ENCODE measurements around the gene PLXNA3.

Gene PLXNA3

DNA sequence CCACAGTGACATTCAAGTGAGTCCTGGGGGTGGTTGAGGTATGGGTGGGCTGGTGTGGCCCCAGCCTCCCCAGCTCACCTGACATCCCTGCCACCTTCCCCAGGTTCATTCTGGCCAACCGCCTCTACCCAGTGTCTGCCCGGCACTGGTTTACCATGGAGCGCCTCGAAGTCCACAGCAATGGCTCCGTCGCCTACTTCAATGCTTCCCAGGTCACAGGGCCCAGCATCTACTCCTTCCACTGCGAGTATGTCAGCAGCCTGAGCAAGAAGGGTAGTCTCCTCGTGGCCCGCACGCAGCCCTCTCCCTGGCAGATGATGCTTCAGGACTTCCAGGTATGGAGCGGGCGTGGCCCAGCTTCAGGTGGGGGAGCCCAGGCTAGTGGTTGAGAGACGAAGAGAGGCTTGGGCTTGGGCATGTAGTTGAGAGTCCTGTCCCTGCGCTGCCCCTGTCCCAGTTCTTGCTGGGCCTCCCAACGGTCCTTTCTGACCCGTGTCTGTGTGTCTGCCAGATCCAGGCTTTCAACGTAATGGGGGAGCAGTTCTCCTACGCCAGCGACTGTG, 22.8 kb upstream of the PLXNA3 start:
- DNase-seq (ENCODE audit: low spot score), result no peak

DNA sequence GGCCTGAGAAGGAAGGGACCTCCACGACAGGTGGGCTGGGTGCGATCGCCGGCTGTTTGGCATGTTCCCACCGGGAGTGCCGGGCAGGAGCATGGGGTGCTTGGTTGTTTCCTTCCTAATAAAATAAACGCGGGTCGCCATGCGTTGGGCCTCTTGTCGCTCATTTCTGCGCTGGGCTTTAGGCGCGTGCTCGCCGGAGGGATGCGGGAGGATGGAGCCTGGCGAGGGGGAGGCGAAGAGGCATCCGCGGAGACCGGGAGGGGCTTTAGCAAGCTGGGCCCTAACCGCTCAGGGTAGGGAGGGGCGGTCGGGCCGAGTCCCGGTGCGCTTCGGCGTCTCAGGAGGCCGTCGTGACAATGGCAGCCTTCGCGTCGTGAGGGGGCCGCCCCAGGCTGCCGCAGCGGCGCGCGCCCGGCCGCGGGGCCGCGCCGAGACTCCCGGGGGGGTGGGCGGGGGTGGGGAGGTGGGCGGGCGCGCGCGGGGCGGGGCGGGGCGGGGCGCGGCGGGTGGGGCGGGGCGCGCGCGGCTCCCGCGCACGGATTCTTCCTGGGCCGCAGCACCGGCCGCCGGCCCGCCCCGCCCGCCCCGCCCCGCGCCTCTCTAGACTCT, 21.6 kb upstream of the PLXNA3 start:
- DNase-seq (ENCODE audit: low spot score), result no peak

DNA sequence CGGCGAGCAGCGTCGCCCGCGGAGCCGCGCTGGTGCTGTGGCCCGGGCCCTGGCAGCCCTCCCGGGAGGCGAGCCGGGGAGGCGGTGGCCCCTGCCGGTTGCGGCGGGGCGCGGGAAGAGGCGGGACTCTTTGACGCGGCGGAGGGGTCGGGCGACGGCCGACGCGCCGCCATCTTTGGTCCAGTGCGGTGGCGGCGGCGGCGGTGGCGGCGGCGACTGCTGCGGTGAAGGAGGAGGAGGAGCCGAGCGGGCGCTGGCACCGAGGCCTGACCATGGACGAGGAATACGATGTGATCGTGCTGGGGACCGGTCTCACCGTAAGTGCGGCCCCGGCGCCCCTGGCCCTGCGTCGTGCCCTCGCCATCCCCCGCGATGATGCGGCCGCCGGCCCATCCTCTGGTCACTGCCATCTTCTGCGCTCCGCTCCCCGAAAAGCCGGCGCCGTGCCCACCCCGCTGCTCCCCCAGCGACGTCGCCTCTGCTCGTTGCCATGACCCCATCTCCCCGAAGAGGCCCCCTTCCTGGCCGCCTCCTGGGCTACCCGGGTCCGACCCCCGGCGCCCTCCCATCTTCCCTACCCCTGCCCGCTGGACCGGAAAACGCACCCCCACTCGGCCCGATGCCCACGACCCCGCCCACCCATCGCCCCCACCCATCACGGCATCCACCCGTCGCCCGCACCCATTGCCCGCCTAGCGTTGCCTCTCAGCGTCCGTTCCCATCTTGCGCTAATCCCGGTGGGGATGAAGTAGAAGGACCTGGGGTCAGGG, 20.9 kb upstream of the PLXNA3 start, which contains the start of gene GDI1:
Gene GDI1 (plus strand): TSS at position 172 of the 770 bp plus-strand sequence. CDS start 101 bp downstream, at position 273.
- no peak for DNase-seq (ENCODE audit: low spot score)

DNA sequence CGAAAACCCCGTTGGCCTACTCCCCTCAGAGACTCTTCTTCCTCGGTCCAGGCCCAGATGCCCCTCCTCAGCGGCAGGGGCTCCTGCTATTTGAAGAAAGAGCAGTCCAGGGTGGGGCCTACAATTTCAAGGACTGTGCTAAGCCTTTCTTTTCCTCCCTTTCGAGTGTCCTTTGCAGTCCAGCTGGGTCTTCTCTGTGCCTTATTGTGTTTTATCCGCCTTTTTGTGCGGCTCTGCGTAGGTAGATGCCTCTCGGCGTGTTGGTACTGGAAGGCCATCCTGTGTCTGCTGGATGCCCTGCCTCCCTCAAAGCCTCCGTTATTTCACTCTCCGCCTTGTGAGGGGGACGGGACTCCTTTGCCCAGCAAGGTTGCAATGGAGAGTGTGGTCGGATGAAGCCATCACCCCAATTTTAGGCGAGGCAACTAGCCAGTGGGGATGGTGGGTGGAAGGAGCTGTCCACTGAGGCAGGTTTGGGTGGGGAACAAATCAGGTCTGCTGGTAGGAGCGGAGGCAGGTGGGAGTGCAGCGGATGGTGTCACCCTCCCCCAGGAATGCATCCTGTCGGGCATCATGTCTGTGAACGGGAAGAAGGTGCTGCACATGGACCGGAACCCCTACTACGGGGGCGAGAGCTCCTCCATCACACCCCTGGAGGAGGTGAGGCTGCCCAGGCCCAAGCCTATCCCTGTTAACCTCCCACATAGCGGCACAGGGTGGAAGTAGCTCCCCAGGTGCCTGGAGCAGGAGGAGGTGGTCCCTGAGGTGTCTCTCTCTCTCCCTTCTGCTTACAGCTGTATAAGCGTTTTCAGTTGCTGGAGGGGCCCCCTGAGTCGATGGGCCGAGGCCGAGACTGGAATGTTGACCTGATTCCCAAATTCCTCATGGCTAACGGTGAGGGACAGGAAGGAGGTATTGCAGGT, 19.8 kb upstream of the PLXNA3 start:
- no peak for DNase-seq (ENCODE audit: low spot score)

DNA sequence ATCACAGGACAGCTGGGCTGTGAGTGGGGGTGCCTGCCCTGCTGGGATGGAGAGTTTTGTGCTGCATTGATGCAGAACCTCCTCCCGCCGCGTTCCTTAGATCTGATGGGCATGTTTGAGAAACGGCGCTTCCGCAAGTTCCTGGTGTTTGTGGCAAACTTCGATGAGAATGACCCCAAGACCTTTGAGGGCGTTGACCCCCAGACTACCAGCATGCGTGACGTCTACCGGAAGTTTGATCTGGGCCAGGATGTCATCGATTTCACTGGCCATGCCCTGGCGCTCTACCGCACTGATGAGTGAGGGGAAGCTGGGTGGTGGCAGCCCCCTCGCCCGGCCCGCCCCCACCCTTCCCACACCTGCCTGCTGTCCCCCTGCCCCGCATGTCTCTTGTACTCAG, 18.2 kb upstream of the PLXNA3 start:
- DNase-seq (ENCODE audit: low spot score), result no peak

DNA sequence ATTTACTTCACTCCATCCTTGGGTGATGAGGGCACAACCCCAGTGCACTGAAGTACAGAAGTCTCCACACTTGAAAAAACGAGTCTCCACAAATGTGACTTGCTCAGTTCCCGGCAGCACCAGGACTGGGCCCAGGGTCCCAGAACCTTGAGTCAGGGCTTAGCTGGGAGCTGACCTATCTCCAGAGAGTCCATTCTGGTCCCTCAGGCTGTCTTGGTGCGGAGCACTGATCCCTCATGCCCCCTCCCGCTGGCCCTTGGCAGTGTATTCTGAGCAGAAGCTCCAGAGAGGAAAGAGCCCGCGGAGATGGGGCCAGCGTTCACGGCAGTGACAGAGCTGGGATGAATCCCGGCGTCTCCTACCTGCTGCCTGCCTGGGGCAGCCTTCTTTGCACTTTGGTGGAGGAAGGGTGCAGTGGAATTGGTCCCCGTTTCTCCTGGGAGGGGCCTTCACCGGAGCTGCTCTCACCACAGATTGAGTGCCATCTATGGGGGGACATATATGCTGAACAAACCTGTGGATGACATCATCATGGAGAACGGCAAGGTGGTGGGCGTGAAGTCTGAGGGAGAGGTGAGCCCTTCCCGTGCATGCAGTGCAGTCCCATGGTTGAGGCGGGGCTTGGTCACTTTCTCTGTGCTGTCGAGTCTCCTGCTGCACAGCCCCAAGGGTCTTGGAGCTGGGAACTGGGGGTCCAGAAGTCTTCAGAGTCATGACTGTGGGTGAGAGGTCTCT, 17.3 kb upstream of the PLXNA3 start:
- DNase-seq (ENCODE audit: low spot score), result no peak

DNA sequence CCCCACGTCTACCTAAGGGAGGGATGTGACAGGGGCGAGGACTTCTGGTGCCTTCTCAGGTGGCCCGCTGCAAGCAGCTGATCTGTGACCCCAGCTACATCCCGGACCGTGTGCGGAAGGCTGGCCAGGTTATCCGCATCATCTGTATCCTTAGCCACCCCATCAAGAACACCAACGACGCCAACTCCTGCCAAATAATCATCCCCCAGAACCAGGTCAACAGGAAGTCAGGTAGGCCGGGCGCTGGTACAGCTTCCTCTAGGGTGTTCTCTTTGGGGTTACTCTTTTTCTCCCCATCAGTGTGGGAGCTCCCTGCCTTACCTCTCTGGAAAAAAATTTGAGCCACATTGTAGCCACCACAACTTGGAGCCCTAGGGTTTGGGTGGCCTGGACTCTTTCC, 16.5 kb upstream of the PLXNA3 start:
- DNase-seq (ENCODE audit: low spot score), result no peak

DNA sequence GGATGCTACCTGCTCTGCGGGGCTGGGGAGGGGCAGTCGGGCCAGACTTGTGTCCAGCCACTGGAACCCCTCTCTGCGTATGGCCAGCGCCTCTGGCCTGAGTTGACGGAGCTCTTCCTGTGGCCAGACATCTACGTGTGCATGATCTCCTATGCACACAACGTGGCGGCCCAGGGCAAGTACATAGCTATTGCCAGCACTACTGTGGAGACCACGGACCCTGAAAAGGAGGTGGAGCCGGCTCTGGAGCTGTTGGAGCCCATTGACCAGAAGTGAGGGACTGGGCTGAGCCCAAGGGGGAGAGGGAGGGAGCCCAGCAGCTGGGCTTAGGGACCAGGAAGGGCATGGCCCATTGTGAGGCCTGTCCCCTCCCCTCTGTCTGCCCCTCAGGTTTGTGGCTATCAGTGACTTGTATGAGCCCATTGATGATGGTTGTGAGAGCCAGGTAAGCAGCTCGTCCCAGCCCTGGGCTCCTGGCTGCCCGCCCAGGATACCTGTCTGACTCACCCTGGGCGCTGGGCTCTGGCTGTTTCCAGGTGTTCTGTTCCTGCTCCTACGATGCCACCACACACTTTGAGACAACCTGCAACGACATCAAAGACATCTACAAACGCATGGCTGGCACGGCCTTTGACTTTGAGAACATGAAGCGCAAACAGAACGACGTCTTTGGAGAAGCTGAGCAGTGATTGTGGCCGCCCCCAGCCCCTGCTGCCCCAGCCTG, 15.9 kb upstream of the PLXNA3 start:
- no peak for DNase-seq (ENCODE audit: low spot score)

DNA sequence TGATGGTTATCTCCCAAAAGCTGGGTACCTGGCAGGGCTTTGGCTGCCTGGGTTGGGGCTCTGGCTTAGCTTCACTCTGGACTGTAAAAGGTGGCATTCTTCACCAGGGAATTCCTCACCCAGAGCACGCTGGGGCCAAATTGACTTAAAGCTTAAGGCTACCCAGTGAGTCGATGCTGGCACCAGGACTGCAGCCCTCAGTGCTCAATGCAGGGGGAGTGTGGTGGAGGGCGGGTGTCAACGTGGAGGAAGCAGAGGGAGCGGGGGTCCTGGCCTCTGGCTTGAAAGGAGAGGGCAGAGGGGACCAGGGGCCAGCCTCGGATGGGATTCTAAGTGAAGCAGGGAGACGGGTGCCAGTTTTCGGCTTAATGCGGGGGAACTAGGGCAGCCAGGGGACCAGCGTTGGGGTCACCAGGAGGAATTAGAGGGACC, 14.6 kb upstream of the PLXNA3 start:
- no peak for DNase-seq (ENCODE audit: low spot score)

DNA sequence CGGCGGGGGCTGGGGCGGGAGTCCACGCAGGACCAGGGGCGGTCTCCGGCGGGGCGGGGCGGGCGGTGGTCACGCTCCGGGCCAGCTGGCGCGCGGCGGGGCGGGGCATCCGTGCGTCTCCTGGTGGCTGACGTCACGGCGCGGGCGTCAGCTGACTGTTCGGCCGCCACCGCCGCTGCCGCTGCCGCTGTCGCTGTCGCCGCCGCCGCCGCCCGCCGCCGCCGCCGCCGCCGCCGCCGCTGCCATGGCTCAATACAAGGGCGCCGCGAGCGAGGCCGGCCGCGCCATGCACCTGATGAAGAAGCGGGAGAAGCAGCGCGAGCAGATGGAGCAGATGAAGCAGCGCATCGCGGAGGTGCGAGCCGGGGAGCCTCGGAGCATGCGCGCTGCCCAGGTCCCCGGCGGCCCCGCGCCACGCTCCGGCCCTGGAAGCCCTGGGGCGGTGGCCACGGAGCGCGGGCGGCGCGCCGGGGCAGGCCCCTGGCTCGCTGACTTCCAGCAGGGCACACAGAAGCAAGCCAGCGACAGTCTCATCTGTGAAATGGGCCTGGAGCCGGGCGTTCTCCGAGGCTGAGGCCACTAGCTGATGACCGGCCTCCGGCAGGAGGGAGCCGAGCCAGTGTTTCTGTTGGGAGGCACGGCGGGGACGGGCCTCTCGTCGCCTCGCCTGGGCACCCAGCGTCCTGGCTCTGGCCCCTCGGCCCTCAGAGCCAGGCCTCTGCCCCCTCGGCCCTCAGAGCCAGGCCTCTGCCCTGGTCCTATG, 13.9 kb upstream of the PLXNA3 start, which contains the start of gene FAM50A:
Gene FAM50A (plus strand): TSS at position 150 of the 763 bp plus-strand sequence. CDS start 95 bp downstream, at position 245.
- DNase-seq (ENCODE audit: low spot score), result no peak

DNA sequence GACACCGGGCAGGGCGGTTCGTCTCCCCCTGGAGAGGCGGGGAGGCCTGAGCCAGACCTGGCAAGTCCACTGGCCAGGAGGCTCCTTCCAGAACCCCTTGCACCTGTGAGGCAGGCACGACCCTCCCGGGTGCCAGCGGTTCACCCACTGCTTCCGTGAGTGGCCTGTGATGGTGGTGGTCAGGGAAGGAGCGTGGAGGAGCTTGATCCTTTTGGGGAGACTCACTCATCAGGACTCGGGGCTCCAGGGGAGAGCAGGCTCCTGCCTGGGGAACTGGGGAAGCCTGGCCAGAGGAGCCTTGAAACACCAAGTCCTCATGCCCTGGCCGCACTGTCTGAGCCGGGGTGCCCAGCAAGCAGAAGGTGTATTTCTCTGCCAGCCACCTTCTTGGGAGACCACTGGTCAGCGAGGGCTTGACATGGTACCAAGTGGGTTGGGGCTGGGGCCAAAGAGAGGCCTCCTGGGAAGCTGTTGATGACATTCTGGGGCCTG, 13.3 kb upstream of the PLXNA3 start:
- no peak for DNase-seq (ENCODE audit: low spot score)

DNA sequence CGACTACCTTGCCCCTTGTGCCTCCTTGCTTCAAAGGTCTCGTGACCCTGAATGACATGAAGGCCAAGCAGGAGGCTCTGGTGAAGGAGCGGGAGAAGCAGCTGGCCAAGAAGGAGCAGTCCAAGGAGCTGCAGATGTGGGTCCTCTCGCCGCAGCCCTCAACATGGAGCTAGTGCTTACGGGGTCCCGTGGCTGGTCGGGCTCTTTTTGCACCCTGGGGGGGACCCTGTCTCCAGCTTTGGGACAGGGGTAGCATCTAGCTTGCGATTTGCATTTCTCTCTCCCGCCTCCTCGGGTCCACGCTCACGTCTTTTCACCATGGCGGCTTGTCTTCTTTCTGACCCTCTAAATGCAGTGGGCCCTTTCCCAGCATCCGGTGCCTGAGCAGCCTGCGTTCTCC, 12.3 kb upstream of the PLXNA3 start:
- DNase-seq (ENCODE audit: low spot score), result no peak

DNA sequence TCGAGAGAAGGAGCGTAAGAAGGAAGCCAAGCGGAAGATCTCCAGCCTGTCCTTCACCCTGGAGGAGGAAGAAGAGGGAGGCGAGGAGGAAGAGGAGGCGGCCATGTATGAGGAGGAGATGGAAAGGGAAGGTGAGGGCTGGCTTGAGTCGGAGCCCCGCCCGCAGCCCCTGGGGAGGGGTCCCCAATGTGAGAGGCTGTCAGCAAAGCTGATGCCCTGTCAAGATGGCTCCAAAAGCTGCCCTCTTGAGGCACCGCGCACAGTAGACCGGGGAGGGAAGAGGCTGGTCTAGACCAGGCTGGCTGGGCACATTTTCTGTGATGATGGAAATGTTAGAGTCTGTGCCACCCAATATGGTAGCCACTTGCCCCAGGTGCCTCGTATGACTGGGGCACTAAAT, 11.7 kb upstream of the PLXNA3 start:
- DNase-seq (ENCODE audit: low spot score), result no peak

DNA sequence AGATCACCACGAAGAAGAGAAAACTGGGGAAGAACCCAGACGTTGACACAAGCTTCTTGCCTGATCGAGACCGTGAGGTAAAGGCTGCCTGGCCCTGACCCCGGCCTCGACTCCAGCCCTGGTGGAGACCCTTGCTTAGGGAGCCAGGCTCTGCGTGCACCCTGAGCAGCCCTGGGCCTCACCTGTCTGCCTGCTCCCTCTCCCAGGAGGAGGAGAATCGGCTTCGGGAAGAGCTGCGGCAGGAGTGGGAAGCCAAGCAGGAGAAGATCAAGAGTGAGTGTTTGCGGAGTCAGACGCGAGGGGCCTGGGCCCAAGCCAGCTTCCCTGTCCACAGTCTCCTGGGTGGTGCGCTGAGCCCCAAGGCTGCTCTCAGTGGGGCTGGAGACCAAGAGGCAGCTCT, 9.6 kb upstream of the PLXNA3 start:
- no peak for DNase-seq (ENCODE audit: low spot score)

DNA sequence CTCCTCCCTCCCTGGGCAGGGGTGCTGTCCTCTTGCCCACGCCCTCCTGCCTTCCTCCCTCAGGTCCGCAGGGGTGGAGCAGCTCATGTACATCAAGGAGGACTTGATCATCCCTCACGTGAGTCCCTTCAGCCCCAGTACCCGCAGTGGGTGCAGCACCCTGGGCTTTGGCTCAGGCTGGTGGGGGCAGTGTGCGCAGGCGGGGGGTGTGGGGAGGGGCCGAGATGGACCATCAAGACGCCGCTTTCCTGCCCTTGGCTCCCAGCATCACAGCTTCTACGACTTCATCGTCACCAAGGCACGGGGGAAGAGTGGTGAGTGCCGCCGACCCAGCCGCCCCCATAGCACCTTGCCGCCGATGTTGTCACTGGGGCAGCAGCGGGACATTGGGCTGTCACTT, 8.5 kb upstream of the PLXNA3 start:
- DNase-seq (ENCODE audit: low spot score), result no peak

DNA sequence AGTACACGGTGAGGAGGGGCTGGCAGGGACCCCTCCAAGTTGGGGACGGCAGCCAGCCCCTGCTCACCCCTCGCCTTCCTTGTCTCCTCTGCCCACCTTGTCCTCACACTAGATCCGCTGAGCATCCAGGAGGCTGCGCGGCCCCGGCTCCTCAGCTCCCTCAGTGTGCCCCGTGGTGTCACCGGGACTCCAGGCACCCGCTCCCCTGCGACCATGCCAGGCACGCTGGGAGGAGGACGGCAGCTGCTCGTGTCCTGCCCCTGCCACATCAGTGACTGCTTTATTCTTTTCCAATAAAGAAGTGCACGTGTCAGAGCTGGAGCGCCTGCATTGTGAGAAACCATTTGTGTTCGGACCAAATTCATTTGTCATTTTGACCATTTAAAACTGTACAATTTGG, 7.8 kb upstream of the PLXNA3 start:
- DNase-seq (ENCODE audit: low spot score), result no peak

DNA sequence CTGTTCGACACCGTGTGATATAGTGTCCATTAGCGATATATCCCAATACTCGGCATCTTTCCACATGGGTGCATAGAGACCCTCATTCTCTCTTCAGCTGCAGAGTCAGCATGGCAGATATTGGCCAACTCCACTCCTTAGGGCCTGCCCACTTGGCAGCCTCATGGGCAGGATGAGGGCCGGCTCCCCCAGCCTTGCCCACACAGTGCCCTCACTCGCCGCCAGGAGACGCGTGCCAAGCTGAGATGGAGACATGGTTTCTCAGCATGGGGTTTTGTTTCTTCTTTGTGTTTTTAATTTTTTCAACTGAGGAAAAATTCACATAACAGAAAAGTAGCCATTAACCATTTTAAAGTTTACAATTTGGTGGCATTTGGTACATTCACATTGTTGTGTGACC, 5.3 kb upstream of the PLXNA3 start:
- DNase-seq (ENCODE audit: low spot score), result no peak

DNA sequence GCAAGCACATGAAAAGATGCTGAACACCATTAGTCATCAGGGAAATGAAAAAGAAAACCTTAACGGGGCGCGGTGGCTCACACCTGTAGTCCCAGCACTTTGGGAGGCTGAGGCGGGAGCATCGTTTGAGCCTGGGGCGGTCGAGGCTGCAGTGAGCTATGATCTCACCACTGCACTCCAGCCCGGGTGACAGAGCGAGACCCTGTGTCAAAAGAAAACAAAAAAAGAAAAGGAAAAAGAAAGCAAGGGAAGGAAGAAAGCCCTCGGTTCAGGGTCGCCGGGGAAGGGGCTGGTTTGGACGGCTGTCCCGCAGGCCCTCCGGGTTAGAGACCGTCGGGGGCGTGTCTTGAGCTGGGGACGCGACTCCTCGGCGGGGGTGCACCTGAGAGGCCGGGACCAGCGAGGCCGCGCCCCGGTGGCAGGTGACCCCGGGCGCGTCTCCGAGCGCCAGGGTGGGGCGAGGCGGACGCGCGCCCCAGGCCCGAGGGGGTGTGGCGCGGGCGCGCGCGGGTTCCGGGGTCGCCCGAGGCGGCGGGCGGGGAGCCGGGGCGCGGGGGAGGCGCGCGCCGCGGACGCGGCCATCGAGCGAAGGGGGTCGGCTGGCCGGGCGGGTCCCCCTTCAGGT, 478 bp upstream of the PLXNA3 start:
- DNase-seq (ENCODE audit: low spot score), result no peak
